ENCODE measurements around the gene GRIN2C.
"Not testable (repeated sequence)": the region's sequence is repeated elsewhere in the genome, so short reads cannot be mapped to it uniquely, and the experiment has no call there.

GRIN2C gene

GRCh38 chr17:74859459-74860228, at the start of gene GRIN2C:
Gene GRIN2C, minus strand, starts transcription at chr17:74859885. Its CDS starts 4,793 bp downstream, at chr17:74855092.
- Histone ChIP-seq H3K9me3 (ENCODE audit: insufficient read depth, low read length) (no peaks in the 10 kb centered on the region), H2AFZ (ENCODE audit: low read depth, low read length, severe bottlenecking) (no peak within 1 kb of the TSS), H3K4me2 (ENCODE audit: low read depth, low read length, poor library complexity, severe bottlenecking) (peak within 1 kb of the TSS; percentile 15), H3K9me2 (replicated peaks; ENCODE audit: insufficient read depth, low read length) (no peaks in the 10 kb centered on the region), H3F3A (ENCODE audit: insufficient read depth) (no peaks in the 10 kb centered on the region), H3K4me3 (ENCODE audit: insufficient read depth, low read length, poor library complexity, severe bottlenecking) (no peak within 1 kb of the TSS), H3K79me2 (ENCODE audit: insufficient read depth, low read length) (no peaks in the 10 kb centered on the region), H3K36me3 (ENCODE audit: low read length) (no peaks in the 10 kb centered on the region), H4K20me1 (ENCODE audit: low read depth, low read length) (no peaks in the 10 kb centered on the region), H3K27ac (ENCODE audit: low read depth, low read length) (no peak within 1 kb of the TSS), H3K9ac (ENCODE audit: low read length) (no peak within 1 kb of the TSS), H3K27me3 (ENCODE audit: low read length) (no peaks in the 10 kb centered on the region)
- TF ChIP-seq, protein P1, sequence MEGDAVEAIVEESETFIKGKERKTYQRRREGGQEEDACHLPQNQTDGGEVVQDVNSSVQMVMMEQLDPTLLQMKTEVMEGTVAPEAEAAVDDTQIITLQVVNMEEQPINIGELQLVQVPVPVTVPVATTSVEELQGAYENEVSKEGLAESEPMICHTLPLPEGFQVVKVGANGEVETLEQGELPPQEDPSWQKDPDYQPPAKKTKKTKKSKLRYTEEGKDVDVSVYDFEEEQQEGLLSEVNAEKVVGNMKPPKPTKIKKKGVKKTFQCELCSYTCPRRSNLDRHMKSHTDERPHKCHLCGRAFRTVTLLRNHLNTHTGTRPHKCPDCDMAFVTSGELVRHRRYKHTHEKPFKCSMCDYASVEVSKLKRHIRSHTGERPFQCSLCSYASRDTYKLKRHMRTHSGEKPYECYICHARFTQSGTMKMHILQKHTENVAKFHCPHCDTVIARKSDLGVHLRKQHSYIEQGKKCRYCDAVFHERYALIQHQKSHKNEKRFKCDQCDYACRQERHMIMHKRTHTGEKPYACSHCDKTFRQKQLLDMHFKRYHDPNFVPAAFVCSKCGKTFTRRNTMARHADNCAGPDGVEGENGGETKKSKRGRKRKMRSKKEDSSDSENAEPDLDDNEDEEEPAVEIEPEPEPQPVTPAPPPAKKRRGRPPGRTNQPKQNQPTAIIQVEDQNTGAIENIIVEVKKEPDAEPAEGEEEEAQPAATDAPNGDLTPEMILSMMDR (IDR thresholded peaks at IDR 0.05; ENCODE audit: insufficient read depth, low read length, poor library complexity, severe bottlenecking) = no peak
- no peak for TF ChIP-seq EZH2phosphoT487 (conservative IDR thresholded peaks at IDR 0.05; ENCODE audit: low read length)

DNA sequence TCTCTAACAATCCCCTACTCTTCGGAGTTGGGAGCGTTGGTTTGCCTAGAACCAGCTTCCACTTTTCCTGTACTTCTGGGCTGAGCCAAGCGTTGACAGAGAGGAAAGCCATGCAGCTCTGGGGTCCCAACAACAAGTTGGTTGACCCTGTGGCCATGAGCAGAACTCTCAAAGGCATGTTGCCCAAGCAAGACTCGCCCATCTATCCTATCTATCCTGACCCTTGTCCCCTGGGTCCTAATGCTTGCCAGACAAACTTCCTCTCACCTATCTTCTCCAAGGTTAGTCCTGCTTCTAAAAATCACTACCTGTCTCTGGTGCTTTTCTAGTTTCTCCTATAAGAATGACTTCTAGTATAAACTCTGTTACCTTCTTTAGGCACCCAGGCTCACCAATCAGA, 49.4 kb upstream of the GRIN2C start:
- H3K27ac ChIP-seq (ENCODE audit: low read depth, low read length); H3K9ac ChIP-seq (ENCODE audit: low read length); H2AFZ ChIP-seq (ENCODE audit: low read depth, low read length, severe bottlenecking); H4K20me1 ChIP-seq (ENCODE audit: low read depth, low read length); H3K27me3 ChIP-seq (ENCODE audit: low read length); H3K4me2 ChIP-seq (ENCODE audit: low read depth, low read length, poor library complexity, severe bottlenecking); H3K9me3 ChIP-seq (ENCODE audit: insufficient read depth, low read length); H3K4me3 ChIP-seq (ENCODE audit: insufficient read depth, low read length, poor library complexity, severe bottlenecking); H3K79me2 ChIP-seq (ENCODE audit: insufficient read depth, low read length); H3F3A ChIP-seq (ENCODE audit: insufficient read depth); H3K9me2 ChIP-seq (replicated peaks; ENCODE audit: insufficient read depth, low read length); H3K36me3 ChIP-seq (ENCODE audit: low read length): not testable (repeated sequence)

DNA sequence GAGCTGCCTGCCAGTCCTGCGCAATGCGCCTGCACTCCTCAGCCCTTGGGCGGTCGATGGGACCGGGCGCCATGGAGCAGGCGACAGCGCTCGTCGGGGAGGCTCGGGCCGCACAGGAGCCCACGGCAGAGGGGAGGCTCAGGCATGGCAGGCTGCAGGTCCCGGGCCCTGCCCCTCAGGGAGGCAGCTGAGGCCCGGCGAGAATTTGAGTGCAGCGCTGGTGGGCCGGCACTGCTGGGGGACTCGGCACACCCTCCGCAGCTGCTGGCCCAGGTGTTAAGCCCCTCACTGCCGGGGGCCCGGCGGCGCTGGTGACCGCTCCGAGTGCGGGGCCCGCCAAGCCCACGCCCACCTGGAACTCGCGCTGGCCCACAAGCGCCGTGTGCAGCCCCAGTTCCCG, 47.3 kb upstream of the GRIN2C start:
- H3K27me3 ChIP-seq (ENCODE audit: low read length) = no peaks in the 10 kb centered on the region
- H3K9ac ChIP-seq (ENCODE audit: low read length) = no peak overlapping the region
- TF ChIP-seq EZH2phosphoT487 (conservative IDR thresholded peaks at IDR 0.05; ENCODE audit: low read length) = no peak
- TF ChIP-seq, protein P1 (IDR thresholded peaks at IDR 0.05; ENCODE audit: insufficient read depth, low read length, poor library complexity, severe bottlenecking) = no peak

GRCh38 chr17:74906214-74906793, 46.6 kb upstream of the GRIN2C start:
- H3K27ac ChIP-seq (ENCODE audit: low read depth, low read length); H3K79me2 ChIP-seq (ENCODE audit: insufficient read depth, low read length); H2AFZ ChIP-seq (ENCODE audit: low read depth, low read length, severe bottlenecking); H3K4me2 ChIP-seq (ENCODE audit: low read depth, low read length, poor library complexity, severe bottlenecking); H3K36me3 ChIP-seq (ENCODE audit: low read length); H3K27me3 ChIP-seq (ENCODE audit: low read length); H3K9me3 ChIP-seq (ENCODE audit: insufficient read depth, low read length); H3K9ac ChIP-seq (ENCODE audit: low read length); H3K4me3 ChIP-seq (ENCODE audit: insufficient read depth, low read length, poor library complexity, severe bottlenecking); H3F3A ChIP-seq (ENCODE audit: insufficient read depth); H3K9me2 ChIP-seq (replicated peaks; ENCODE audit: insufficient read depth, low read length); H4K20me1 ChIP-seq (ENCODE audit: low read depth, low read length): not testable (repeated sequence)

More for the DNA sequence above, 47.3 kb upstream of the GRIN2C start:
- Histone ChIP-seq H2AFZ (ENCODE audit: low read depth, low read length, severe bottlenecking) (no peak overlapping the region), H3F3A (ENCODE audit: insufficient read depth) (no peaks in the 10 kb centered on the region), H3K36me3 (ENCODE audit: low read length) (no peaks in the 10 kb centered on the region), H3K9me3 (ENCODE audit: insufficient read depth, low read length) (no peaks in the 10 kb centered on the region), H3K4me2 (ENCODE audit: low read depth, low read length, poor library complexity, severe bottlenecking) (no peak overlapping the region), H3K4me3 (ENCODE audit: insufficient read depth, low read length, poor library complexity, severe bottlenecking) (no peak overlapping the region), H3K9me2 (replicated peaks; ENCODE audit: insufficient read depth, low read length) (no peaks in the 10 kb centered on the region), H3K79me2 (ENCODE audit: insufficient read depth, low read length) (no peaks in the 10 kb centered on the region), H4K20me1 (ENCODE audit: low read depth, low read length) (no peaks in the 10 kb centered on the region), H3K27ac (ENCODE audit: low read depth, low read length) (no peak overlapping the region)

All from SU-DHL-6 (cell line).